WTC11 (cell line): ENCODE data around the gene PCK2. TPM values are rescaled to one million over a fixed set of nuclear protein-coding genes. Genes with fewer than 3 reads are reported as not detected.

Experiments used
- ATAC-seq: fragments of 200-7000 bp; cut with Tn5 transposase; 2 replicates; pipeline ENCODE4 v1.10.0; 2021; ENCODE audit warnings: mild to moderate bottlenecking, moderate library complexity
- CTCF ChIA-PET: fragments of 300-600 bp; sonication (Branson Sonifier 250); formaldehyde crosslinking; loops from one replicate; lab custom pipeline; 2021; ENCODE audit warnings: antibody characterized with exemption; lab: Charles Lee
- POLR2A ChIA-PET: fragments of 350-600 bp; sonication (Branson Sonifier 250); formaldehyde crosslinking; loops from one replicate; lab custom pipeline; 2021; ENCODE audit warnings: antibody characterized with exemption; lab: Charles Lee
- DNase-seq: peaks from one replicate; pipeline ENCODE4 v3.0.0; 2021; ENCODE audit warnings: low spot score
- H3K27ac Mint-ChIP-seq: 2 replicates; pipeline ENCODE4 v1.8.0; 2021; ENCODE audit warnings: mixed read lengths
- H3K27me3 Mint-ChIP-seq: 2 replicates; pipeline ENCODE4 v1.8.0; 2021; ENCODE audit warnings: low read depth, mild to moderate bottlenecking, moderate library complexity, mixed read lengths
- H3K36me3 Mint-ChIP-seq: 2 replicates; pipeline ENCODE4 v1.8.0; 2021; ENCODE audit warnings: mixed read lengths
- H3K4me1 Mint-ChIP-seq: 2 replicates; pipeline ENCODE4 v1.8.0; 2022; ENCODE audit warnings: mixed read lengths
- H3K4me3 Mint-ChIP-seq: 2 replicates; pipeline ENCODE4 v1.8.0; 2021; ENCODE audit warnings: mild to moderate bottlenecking, moderate library complexity, mixed read lengths
- H3K9me3 Mint-ChIP-seq: 2 replicates; pipeline ENCODE4 v1.8.0; 2021; ENCODE audit warnings: mixed read lengths
- ELF4 ChIP-seq: sonication (generic); formaldehyde crosslinking; IDR thresholded peaks from 2 replicates; pipeline ENCODE4 v1.8.1; 2022; ENCODE audit warnings: low read depth, mild to moderate bottlenecking, moderate library complexity, missing genetic modification reagents
- ETV6 ChIP-seq: sonication (generic); formaldehyde crosslinking; IDR thresholded peaks from 2 replicates; pipeline ENCODE4 v1.8.1; 2022; ENCODE audit warnings: mild to moderate bottlenecking, missing genetic modification reagents
- FOXJ3 ChIP-seq: sonication (generic); formaldehyde crosslinking; IDR thresholded peaks from 2 replicates; pipeline ENCODE4 v1.9.0; 2021; ENCODE audit warnings: missing genetic modification reagents, mild to moderate bottlenecking, borderline replicate concordance
- FOXP1 ChIP-seq: sonication (generic); formaldehyde crosslinking; IDR thresholded peaks from 2 replicates; pipeline ENCODE4 v1.8.0; 2022; ENCODE audit warnings: missing genetic modification reagents, mild to moderate bottlenecking, moderate library complexity, borderline replicate concordance
- GTF2I ChIP-seq: fragments of 250-450 bp; sonication (Bioruptor Pico); conservative IDR thresholded peaks from 2 replicates; pipeline ENCODE4 v1.4.0; 2021; ENCODE audit warnings: mild to moderate bottlenecking
- HMGA2 ChIP-seq: fragments of 250-450 bp; sonication (Bioruptor Pico); IDR thresholded peaks from 2 replicates; pipeline ENCODE4 v1.4.0; 2021; ENCODE audit warnings: mild to moderate bottlenecking, moderate library complexity
- KAT7 ChIP-seq: sonication (generic); formaldehyde crosslinking; IDR thresholded peaks from 2 replicates; pipeline ENCODE4 v1.8.1; 2023; ENCODE audit warnings: missing genetic modification reagents, mild to moderate bottlenecking, borderline replicate concordance
- MYBL2 ChIP-seq: sonication (generic); formaldehyde crosslinking; IDR thresholded peaks from 2 replicates; pipeline ENCODE4 v1.8.1; 2023; ENCODE audit warnings: mild to moderate bottlenecking, moderate library complexity, missing genetic modification reagents
- NFATC4 ChIP-seq: fragments of 250-450 bp; sonication (Bioruptor Pico); IDR thresholded peaks from 2 replicates; pipeline ENCODE4 v1.9.0; 2021; ENCODE audit warnings: mild to moderate bottlenecking
- NFYB ChIP-seq: sonication (generic); formaldehyde crosslinking; conservative IDR thresholded peaks from 2 replicates; pipeline ENCODE4 v1.8.0; 2022; ENCODE audit warnings: low read depth, missing genetic modification reagents
- NR1H2 ChIP-seq: sonication (generic); formaldehyde crosslinking; IDR thresholded peaks from 2 replicates; pipeline ENCODE4 v1.9.0; 2021; ENCODE audit warnings: mild to moderate bottlenecking, moderate library complexity, missing genetic modification reagents
- NR3C1 ChIP-seq: sonication (generic); formaldehyde crosslinking; conservative IDR thresholded peaks from 2 replicates; pipeline ENCODE4 v1.8.1; 2023; ENCODE audit warnings: low read depth, mild to moderate bottlenecking, missing genetic modification reagents
- SMAD4 ChIP-seq: sonication (generic); formaldehyde crosslinking; IDR thresholded peaks from 2 replicates; pipeline ENCODE4 v1.8.0; 2022; ENCODE audit warnings: mild to moderate bottlenecking, missing genetic modification reagents
- ZNF138 ChIP-seq: sonication (generic); formaldehyde crosslinking; conservative IDR thresholded peaks from 2 replicates; pipeline ENCODE4 v1.8.1; 2022; ENCODE audit warnings: mild to moderate bottlenecking, moderate library complexity, missing genetic modification reagents
- ZNF219 ChIP-seq: sonication (generic); formaldehyde crosslinking; IDR thresholded peaks from 2 replicates; pipeline ENCODE4 v1.8.0; 2023; ENCODE audit warnings: missing genetic modification reagents, mild to moderate bottlenecking, borderline replicate concordance
- ZNF263 ChIP-seq: sonication (generic); formaldehyde crosslinking; IDR thresholded peaks from 2 replicates; pipeline ENCODE4 v1.8.1; 2022; ENCODE audit warnings: low read depth, mild to moderate bottlenecking, moderate library complexity, missing genetic modification reagents
- ZNF416 ChIP-seq: fragments of 250-450 bp; sonication (Bioruptor Pico); IDR thresholded peaks from 2 replicates; pipeline ENCODE4 v1.9.0; 2021; ENCODE audit warnings: mild to moderate bottlenecking, inconsistent platforms
- total RNA-seq: library from RNA; stranded (reverse); gene quantifications from 3 replicates; pipeline ENCODE4 v1.2.3, GENCODE V29; 2021
- TF ChIP-seq, protein P1 (sequence below): sonication (generic); formaldehyde crosslinking; IDR thresholded peaks from 2 replicates; pipeline ENCODE4 v1.8.0; 2022; ENCODE audit warnings: missing genetic modification reagents
- TF ChIP-seq, protein P2 (sequence below): sonication (generic); formaldehyde crosslinking; IDR thresholded peaks from 2 replicates; pipeline ENCODE4 v1.8.1; 2022; ENCODE audit warnings: low read depth, mild to moderate bottlenecking, moderate library complexity, missing genetic modification reagents, borderline replicate concordance
- TF ChIP-seq, protein P3 (sequence below): fragments of 250-450 bp; sonication (Bioruptor Pico); IDR thresholded peaks from 2 replicates; pipeline ENCODE4 v1.9.0; 2021; ENCODE audit warnings: moderate library complexity, mild to moderate bottlenecking, inconsistent platforms, borderline replicate concordance
- TF ChIP-seq, protein P4 (sequence below): sonication (generic); formaldehyde crosslinking; conservative IDR thresholded peaks from 2 replicates; pipeline ENCODE4 v1.8.1; 2022; ENCODE audit warnings: mild to moderate bottlenecking, missing genetic modification reagents
- TF ChIP-seq, protein P5 (sequence below): fragments of 250-450 bp; sonication (Bioruptor Pico); IDR thresholded peaks from 2 replicates; pipeline ENCODE4 v1.9.0; 2021; ENCODE audit warnings: mild to moderate bottlenecking, borderline replicate concordance

The PCK2 gene
- total RNA-seq, 1 experiment from 2014 or later, result 67.0 TPM

DNA sequence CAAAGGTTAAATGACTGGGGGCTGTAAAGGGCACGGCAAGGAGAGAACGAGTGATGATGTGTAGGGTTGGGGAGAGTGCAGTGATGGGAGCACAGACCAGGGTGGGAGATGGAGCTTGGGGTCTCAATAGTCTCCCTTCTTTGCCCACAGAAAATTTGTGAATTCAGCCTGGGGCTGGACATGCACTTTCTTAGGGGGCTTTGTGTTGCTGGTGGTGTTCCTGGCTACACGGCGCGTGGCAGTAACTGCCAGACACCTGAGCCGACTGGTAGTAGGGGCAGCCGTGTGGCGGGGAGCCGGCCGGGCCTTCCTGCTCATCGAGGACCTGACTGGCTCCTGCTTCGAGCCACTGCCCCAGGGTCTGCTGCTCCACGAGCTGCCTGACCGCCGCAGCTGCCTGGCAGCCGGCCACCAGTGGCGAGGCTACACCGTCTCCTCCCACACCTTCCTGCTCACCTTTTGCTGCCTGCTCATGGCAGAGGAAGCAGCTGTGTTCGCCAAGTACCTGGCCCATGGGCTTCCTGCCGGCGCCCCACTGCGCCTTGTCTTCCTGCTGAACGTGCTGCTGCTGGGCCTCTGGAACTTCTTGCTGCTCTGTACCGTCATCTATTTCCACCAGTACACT, 38.1 kb downstream of the PCK2 start (continued):
- TF ChIP-seq, protein P1, sequence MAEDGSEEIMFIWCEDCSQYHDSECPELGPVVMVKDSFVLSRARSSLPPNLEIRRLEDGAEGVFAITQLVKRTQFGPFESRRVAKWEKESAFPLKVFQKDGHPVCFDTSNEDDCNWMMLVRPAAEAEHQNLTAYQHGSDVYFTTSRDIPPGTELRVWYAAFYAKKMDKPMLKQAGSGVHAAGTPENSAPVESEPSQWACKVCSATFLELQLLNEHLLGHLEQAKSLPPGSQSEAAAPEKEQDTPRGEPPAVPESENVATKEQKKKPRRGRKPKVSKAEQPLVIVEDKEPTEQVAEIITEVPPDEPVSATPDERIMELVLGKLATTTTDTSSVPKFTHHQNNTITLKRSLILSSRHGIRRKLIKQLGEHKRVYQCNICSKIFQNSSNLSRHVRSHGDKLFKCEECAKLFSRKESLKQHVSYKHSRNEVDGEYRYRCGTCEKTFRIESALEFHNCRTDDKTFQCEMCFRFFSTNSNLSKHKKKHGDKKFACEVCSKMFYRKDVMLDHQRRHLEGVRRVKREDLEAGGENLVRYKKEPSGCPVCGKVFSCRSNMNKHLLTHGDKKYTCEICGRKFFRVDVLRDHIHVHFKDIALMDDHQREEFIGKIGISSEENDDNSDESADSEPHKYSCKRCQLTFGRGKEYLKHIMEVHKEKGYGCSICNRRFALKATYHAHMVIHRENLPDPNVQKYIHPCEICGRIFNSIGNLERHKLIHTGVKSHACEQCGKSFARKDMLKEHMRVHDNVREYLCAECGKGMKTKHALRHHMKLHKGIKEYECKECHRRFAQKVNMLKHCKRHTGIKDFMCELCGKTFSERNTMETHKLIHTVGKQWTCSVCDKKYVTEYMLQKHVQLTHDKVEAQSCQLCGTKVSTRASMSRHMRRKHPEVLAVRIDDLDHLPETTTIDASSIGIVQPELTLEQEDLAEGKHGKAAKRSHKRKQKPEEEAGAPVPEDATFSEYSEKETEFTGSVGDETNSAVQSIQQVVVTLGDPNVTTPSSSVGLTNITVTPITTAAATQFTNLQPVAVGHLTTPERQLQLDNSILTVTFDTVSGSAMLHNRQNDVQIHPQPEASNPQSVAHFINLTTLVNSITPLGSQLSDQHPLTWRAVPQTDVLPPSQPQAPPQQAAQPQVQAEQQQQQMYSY (CRISPR knock-in tag), result no peak
- TF ChIP-seq ELF4 (CRISPR knock-in tag) (no peak), NFATC4 (CRISPR knock-in tag) (no peak), ZNF138 (CRISPR knock-in tag) (no peak), FOXP1 (CRISPR knock-in tag) (no peak), GTF2I (CRISPR knock-in tag) (no peak), ZNF219 (CRISPR knock-in tag) (no peak), NFYB (CRISPR knock-in tag) (no peak), ETV6 (CRISPR knock-in tag) (no peak), NR3C1 (CRISPR knock-in tag) (no peak)
- TF ChIP-seq, protein P2, sequence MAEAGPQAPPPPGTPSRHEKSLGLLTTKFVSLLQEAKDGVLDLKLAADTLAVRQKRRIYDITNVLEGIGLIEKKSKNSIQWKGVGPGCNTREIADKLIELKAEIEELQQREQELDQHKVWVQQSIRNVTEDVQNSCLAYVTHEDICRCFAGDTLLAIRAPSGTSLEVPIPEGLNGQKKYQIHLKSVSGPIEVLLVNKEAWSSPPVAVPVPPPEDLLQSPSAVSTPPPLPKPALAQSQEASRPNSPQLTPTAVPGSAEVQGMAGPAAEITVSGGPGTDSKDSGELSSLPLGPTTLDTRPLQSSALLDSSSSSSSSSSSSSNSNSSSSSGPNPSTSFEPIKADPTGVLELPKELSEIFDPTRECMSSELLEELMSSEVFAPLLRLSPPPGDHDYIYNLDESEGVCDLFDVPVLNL (CRISPR knock-in tag), result no peak

DNA sequence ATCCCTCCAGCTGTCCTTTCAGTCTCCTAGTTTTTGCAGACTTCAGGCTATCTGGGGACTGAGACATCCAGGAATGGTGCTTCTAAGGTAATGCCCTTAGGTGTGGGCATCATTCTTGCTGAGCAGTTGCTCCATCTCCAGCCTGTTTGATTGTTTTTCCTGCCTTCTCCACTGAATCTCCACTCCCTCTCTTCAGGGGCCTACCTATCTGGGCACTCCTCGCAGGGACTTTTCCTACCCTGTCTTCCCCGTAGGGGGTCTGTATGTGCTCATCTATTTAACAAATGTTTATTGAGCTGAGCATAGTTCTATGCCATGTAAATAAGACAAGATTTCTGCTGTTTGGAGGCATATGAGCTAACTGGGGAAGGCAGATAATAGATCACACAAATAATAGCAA, 38.9 kb downstream of the PCK2 start:
- ChIA-PET CTCF (interaction anchor here (1.5 to 3.1 kb wide), 3 partner anchors 19 to 28 kb away, joined by 6 to 10 read pairs (median 7); partner anchors contain the start of genes DCAF11, IRF9 and NRL), POLR2A (interaction anchor here (0.6 kb wide), 1 partner anchor 31 kb away, joined by 3 read pairs; no protein-coding TSS in a partner anchor)
- ATAC-seq, result no peak
- no peak for TF ChIP-seq NR1H2 (CRISPR knock-in tag)
- no peak for TF ChIP-seq MYBL2 (CRISPR knock-in tag)
- TF ChIP-seq FOXJ3 (CRISPR knock-in tag), result no peak
- no peak for TF ChIP-seq ZNF416 (CRISPR knock-in tag)
- no peak for TF ChIP-seq NFATC4 (CRISPR knock-in tag)
- TF ChIP-seq, protein P3, sequence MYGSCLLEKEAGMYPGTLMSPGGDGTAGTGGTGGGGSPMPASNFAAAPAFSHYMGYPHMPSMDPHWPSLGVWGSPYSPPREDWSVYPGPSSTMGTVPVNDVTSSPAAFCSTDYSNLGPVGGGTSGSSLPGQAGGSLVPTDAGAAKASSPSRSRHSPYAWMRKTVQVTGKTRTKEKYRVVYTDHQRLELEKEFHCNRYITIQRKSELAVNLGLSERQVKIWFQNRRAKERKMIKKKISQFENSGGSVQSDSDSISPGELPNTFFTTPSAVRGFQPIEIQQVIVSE (CRISPR knock-in tag), result no peak
- no peak for TF ChIP-seq ZNF263 (CRISPR knock-in tag)
- TF ChIP-seq SMAD4 (CRISPR knock-in tag), result no peak
- Mint-ChIP-seq H3K4me1 (peaks cover 23% of the 10 kb centered on the region), H3K36me3 (peaks cover 7% of the 10 kb centered on the region; the same call in 1 of the 2 replicates), H3K9me3 (no peaks in the 10 kb centered on the region), H3K27me3 (no peaks in the 10 kb centered on the region; the same call in 1 of the 2 replicates), H3K27ac (no peak overlapping the region), H3K4me3 (no peak overlapping the region)
- DNase-seq, result no peak

DNA sequence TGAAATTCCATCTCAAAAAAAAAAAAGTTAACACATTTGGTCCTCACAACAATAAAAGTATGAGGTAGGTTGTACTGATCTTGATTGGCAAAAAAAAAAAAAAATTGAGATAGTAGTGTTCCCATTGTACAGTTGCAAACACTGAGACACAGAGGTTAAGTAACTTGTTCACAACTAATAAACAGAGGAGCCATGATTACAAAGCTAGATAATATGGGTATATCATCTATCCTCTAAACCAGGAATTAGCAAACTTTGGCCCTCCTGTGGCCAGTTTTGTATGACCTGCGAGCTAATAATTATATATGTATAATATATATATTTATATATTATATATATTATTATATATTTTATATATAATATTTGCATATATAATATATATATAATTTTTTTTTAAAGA, 39.6 kb downstream of the PCK2 start:
- CTCF ChIA-PET, result interaction anchor here (0.7 to 3.1 kb wide), 4 partner anchors 18 to 27 kb away, joined by 3 to 10 read pairs (median 6); partner anchors contain the start of genes DCAF11, IRF9 and NRL
- TF ChIP-seq, protein P4, sequence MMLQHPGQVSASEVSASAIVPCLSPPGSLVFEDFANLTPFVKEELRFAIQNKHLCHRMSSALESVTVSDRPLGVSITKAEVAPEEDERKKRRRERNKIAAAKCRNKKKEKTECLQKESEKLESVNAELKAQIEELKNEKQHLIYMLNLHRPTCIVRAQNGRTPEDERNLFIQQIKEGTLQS (CRISPR knock-in tag), result no peak
- no peak for TF ChIP-seq KAT7 (CRISPR knock-in tag)
- TF ChIP-seq, protein P5, sequence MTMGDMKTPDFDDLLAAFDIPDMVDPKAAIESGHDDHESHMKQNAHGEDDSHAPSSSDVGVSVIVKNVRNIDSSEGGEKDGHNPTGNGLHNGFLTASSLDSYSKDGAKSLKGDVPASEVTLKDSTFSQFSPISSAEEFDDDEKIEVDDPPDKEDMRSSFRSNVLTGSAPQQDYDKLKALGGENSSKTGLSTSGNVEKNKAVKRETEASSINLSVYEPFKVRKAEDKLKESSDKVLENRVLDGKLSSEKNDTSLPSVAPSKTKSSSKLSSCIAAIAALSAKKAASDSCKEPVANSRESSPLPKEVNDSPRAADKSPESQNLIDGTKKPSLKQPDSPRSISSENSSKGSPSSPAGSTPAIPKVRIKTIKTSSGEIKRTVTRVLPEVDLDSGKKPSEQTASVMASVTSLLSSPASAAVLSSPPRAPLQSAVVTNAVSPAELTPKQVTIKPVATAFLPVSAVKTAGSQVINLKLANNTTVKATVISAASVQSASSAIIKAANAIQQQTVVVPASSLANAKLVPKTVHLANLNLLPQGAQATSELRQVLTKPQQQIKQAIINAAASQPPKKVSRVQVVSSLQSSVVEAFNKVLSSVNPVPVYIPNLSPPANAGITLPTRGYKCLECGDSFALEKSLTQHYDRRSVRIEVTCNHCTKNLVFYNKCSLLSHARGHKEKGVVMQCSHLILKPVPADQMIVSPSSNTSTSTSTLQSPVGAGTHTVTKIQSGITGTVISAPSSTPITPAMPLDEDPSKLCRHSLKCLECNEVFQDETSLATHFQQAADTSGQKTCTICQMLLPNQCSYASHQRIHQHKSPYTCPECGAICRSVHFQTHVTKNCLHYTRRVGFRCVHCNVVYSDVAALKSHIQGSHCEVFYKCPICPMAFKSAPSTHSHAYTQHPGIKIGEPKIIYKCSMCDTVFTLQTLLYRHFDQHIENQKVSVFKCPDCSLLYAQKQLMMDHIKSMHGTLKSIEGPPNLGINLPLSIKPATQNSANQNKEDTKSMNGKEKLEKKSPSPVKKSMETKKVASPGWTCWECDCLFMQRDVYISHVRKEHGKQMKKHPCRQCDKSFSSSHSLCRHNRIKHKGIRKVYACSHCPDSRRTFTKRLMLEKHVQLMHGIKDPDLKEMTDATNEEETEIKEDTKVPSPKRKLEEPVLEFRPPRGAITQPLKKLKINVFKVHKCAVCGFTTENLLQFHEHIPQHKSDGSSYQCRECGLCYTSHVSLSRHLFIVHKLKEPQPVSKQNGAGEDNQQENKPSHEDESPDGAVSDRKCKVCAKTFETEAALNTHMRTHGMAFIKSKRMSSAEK (CRISPR knock-in tag), result no peak
- peak; percentile 65; the same call in 1 of the 2 replicates for TF ChIP-seq HMGA2 (CRISPR knock-in tag)
- TF ChIP-seq, all 79 proteins: peak for 1
- DNase-seq (no peak), ATAC-seq (no peak)
- H3K9me3 Mint-ChIP-seq, result no peaks in the 10 kb centered on the region
- no peaks in the 10 kb centered on the region; the same call in 1 of the 2 replicates for H3K27me3 Mint-ChIP-seq
- peaks cover 14% of the 10 kb centered on the region for H3K36me3 Mint-ChIP-seq
- H3K4me3 Mint-ChIP-seq, result no peak overlapping the region
- POLR2A ChIA-PET, result no interaction called here
- H3K27ac Mint-ChIP-seq, result no peak overlapping the region
- peaks cover 23% of the 10 kb centered on the region for H3K4me1 Mint-ChIP-seq
